Left renal pelvis (tissue), 4 donors: ENCODE data around the gene FAM177A1. TPM values are rescaled to one million over a fixed set of nuclear protein-coding genes. Genes with fewer than 3 reads are reported as not detected.
A peak's percentile ranks its signal among the peaks of the same experiment; 100 is the strongest.

ENCODE experiments used
- DNase-seq, 4 donors: peaks; one replicate each; pipeline ENCODE4 v3.0.0-alpha.2; 2013; ENCODE audit warnings: low read depth in 4 of 4, low spot score in 3 of 4
- polyA plus RNA-seq, 4 donors: library from polyadenylated mRNA; unstranded; fragments of 120-200 nt; gene quantifications; one replicate each; pipeline ENCODE4 v1.2.1, GENCODE V29; 2013; ENCODE audit not compliant: insufficient read length in 4 of 4

FAM177A1 gene
- polyA plus RNA-seq, 4 donors: 41.0 to 71.3 (median 56.3) TPM

DNA sequence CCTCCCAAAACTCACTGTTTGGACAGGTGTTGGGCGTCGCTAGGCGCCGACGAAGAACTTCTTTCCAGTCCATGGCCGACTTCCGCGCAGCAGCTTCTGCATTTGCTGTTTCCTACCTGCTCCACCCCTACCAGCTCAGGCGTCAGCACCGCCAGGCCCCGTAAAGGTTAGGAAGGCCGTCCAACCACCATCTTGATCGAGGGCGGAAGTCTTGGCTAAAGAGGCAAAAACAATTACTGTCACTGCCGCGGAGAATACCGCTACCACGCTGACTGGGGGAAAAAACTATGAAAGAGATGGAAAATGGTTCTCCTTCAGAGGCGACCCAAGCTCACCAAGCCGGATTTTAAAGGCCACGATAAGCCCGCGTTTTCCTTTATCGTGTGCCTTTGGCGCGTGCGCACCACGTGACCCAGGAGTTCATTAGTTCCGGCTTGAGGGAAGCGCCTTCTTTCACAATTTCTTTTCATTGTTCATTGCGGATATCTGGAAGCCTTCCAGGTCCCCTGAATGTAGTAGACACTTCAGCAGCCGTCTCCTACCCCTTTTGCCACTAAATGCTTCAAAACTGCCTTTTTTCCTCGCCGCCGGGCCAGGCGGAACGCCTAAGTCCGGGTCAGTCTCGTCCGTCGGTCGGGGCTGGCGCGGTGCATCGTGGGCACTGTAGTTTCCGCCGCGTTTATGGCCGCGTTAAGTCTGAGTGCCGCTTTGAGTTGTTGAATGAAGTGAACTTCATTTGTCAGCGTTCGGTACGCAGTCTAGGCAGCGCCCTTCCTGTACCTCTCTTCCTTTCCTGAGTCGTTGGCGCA, 76.0 kb downstream of the FAM177A1 start, which contains the start of the genes PPP2R3C and PRORP:
TSS of gene PPP2R3C (minus strand) at position 104 of the 809 bp plus-strand sequence. CDS start at position 73, 31 bp downstream.
TSS of gene PRORP (plus strand) at position 666 of the 809 bp plus-strand sequence. CDS start 694 bp downstream, outside the sequence.
- peak; percentile 85 to 93 (median 88) for DNase-seq

DNA sequence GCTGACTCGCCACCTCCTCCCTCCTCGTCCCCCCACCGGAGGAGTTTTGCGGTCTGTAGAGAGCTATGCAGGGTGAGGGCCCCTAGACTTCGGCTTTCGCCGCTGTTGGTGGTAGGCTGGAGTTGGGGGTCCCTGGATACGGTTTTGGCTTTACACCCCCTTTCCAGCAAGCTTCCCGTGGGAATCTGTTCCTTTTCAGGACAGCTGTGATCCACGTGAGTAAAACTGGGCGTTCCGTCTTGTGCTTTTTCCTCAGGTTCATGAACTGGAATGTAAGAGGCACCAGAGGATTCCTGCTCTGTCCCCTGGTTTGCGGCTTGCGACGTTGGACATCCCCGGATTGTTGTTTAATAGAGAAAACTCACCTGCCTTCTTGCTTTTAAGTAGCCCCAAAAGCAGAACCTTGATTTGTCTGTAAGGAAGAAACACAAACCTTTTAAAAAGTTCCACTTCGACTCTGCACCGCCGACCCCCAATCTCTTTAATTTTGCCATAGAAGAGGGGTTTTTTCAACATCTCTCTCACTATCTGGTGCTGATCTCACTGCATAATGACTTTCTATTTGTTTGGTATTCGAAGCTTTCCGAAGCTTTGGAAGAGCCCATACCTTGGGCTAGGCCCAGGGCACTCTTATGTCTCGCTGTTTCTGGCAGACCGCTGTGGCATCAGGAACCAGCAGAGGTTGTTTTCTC, 76.8 kb downstream of the FAM177A1 start:
- DNase-seq: peak in 2 of 4 donors; percentile 14 to 21

DNA sequence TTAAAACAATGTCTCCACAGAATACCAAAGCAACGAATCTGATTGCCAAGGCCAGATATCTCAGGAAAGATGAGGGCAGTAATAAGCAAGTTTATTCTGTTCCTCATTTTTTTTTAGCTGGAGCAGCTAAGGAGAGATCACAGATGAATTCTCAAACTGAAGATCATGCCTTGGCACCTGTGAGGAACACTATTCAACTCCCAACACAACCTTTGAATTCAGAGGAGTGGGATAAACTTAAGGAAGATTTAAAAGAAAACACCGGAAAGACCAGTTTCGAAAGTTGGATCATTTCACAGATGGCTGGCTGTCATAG, 77.3 kb downstream of the FAM177A1 start:
- DNase-seq: no peak

DNA sequence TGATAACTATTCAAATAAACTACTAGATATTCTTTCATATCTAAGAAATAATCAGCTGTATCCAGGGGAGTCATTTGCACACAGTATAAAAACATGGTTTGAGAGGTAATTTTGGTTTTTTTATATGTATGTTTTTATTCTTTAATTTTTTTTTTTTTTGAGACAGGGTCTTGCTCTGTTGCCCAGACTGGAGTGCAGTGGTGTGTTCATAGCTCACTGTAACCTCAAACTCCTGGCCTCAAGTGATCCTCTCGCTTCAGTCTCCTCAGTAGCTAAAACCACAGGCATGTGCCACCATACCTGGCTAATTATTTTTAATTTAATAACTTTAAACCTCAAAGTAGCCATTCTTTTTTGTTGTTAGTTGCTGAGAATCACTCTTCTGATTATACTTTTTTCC, 78.1 kb downstream of the FAM177A1 start:
- no peak for DNase-seq

Other genes starting within 250 kb of the FAM177A1 start
- gene BAZ1A, start 170.9 kb upstream of the FAM177A1 start, polyA plus RNA-seq: 10 to 100 TPM; 15.3 to 32.5 (median 27.9) TPM
- gene SRP54, start 63.3 kb upstream of the FAM177A1 start, polyA plus RNA-seq: 10 to 100 TPM; 53.7 to 76.9 (median 73.0) TPM
- 10 to 100 TPM; 42.8 to 57.2 (median 49.7) TPM for gene PPP2R3C, start 75.7 kb downstream of the FAM177A1 start, polyA plus RNA-seq
- 10 to 100 TPM; 21.0 to 33.4 (median 29.9) TPM for gene PRORP, start 76.3 kb downstream of the FAM177A1 start, polyA plus RNA-seq
- gene PSMA6, start 246.1 kb downstream of the FAM177A1 start, polyA plus RNA-seq: 100 to 1,000 TPM; 126 to 196 (median 175) TPM